K562 (cell line): Measurements from ENCODE around the gene COL23A1. TPM values are rescaled to one million over a fixed set of nuclear protein-coding genes. Genes with fewer than 3 reads are reported as not detected.

Experiments used
- CBX1 ChIP-seq: sonication (generic); IDR thresholded peaks from 2 replicates; pipeline ENCODE4 v1.6.1; 2016; ENCODE audit warnings: antibody characterized with exemption, low read depth, mild to moderate bottlenecking
- CHD4 ChIP-seq: fragments of 200-600 bp; sonication (generic); IDR thresholded peaks from 3 replicates; pipeline ENCODE4 v1.6.1; 2012; ENCODE audit warnings: low read depth, mild to moderate bottlenecking, mixed read lengths, low read length, inconsistent platforms; ENCODE audit not compliant: insufficient read depth, insufficient replicate concordance, poor library complexity, severe bottlenecking
- ELF2 ChIP-seq: fragments of 250-450 bp; sonication (Bioruptor Pico); IDR thresholded peaks from 2 replicates; pipeline ENCODE4 v1.5.0; 2021; ENCODE audit warnings: mild to moderate bottlenecking
- EZH2 ChIP-seq: IDR thresholded peaks from 2 replicates; pipeline ENCODE4 v1.6.1; 2012; ENCODE audit warnings: low read depth, mild to moderate bottlenecking, inconsistent platforms, low read length, borderline replicate concordance
- KLF13 ChIP-seq: fragments of 450-650 bp; IDR thresholded peaks from 2 replicates; pipeline ENCODE4 v1.6.1; 2016; ENCODE audit warnings: missing genetic modification characterization, low read depth, mild to moderate bottlenecking, missing compliant biosample characterization, moderate library complexity, borderline replicate concordance
- MTA2 ChIP-seq: fragments of 450-650 bp; IDR thresholded peaks from 2 replicates; pipeline ENCODE4 v1.6.1; 2016; ENCODE audit warnings: low read depth
- NR2C1 ChIP-seq, 2 experiments: fragments of 450-650 bp; IDR thresholded peaks; 2 replicates each; pipeline ENCODE4 v1.6.1; 2017; ENCODE audit warnings: mild to moderate bottlenecking in 2 of 2, antibody characterized with exemption in 1 of 2, inconsistent platforms in 1 of 2, missing compliant biosample characterization in 1 of 2, missing genetic modification characterization in 1 of 2
- PHTF2 ChIP-seq: fragments of 250-450 bp; sonication (Bioruptor Pico); IDR thresholded peaks from 2 replicates; pipeline ENCODE4 v1.5.0; 2021; ENCODE audit warnings: mild to moderate bottlenecking
- RAD21 ChIP-seq, 2 experiments: fragments of 250-450 bp in 1 of 2; fragments of 450-650 bp in 1 of 2; sonication (Bioruptor Pico) in 1 of 2; formaldehyde crosslinking in 1 of 2; IDR thresholded peaks in 1 of 2; conservative IDR thresholded peaks in 1 of 2; 2 replicates each; pipeline versions ENCODE4 v1.4.0 to v1.8.0; 2020 to 2022; ENCODE audit warnings: mild to moderate bottlenecking in 2 of 2, moderate library complexity in 1 of 2
- RBM34 ChIP-seq: fragments of 200-400 bp; formaldehyde crosslinking; IDR thresholded peaks from 2 replicates; pipeline ENCODE4 v1.6.1; 2018; ENCODE audit warnings: low read length, borderline replicate concordance; ENCODE audit not compliant: insufficient read depth
- RFX1 ChIP-seq: fragments of 450-650 bp; IDR thresholded peaks from 2 replicates; pipeline ENCODE4 v1.6.1; 2016; ENCODE audit warnings: mild to moderate bottlenecking, moderate library complexity
- ZNF695 ChIP-seq: fragments of 450-650 bp; formaldehyde crosslinking; IDR thresholded peaks from 2 replicates; pipeline ENCODE4 v1.4.0; 2020; ENCODE audit warnings: mild to moderate bottlenecking, moderate library complexity
- ZNF830 ChIP-seq: fragments of 250-450 bp; sonication (Bioruptor Pico); IDR thresholded peaks from 2 replicates; pipeline ENCODE4 v1.5.0; 2021; ENCODE audit warnings: mild to moderate bottlenecking
- polyA plus RNA-seq, 8 experiments: library from polyadenylated mRNA; depleted of rRNA in 4 of 8; stranded (reverse) in 5 of 8; unstranded in 3 of 8; fragments of >200 nt; fragmentation: Nextera tagmentation in 2 of 8; fragmentation: Illumina TruSeq in 1 of 8; extraction: Ambion mirVana in 2 of 8; extraction: Trizol in 1 of 8; gene quantifications; 2 replicates each; pipeline versions ENCODE4 v1.2.1 to v1.2.3, GENCODE V29; 2011 to 2014; ENCODE audit warnings: inconsistent platforms in 1 of 8, missing spikeins in 1 of 8
- total RNA-seq, 7 experiments: library from RNA; depleted of rRNA in 6 of 7; stranded (reverse); fragments of >200 nt in 6 of 7; fragmentation: Illumina TruSeq in 2 of 7; extraction: Trizol in 2 of 7; gene quantifications; 2 replicates each; pipeline versions ENCODE4 v1.2.1 to v1.2.3, GENCODE V29; 2011 to 2021; ENCODE audit warnings: low replicate concordance in 1 of 7
- TF ChIP-seq, protein P1 (sequence below), 2 experiments: fragments of 450-650 bp; conservative IDR thresholded peaks; 2 replicates each; pipeline ENCODE4 v1.6.1; 2017; ENCODE audit warnings: mild to moderate bottlenecking in 2 of 2, moderate library complexity in 2 of 2
- TF ChIP-seq, protein P2 (sequence below), 3 experiments: IDR thresholded peaks in 2 of 3; conservative IDR thresholded peaks in 1 of 3; 2 replicates each; pipeline ENCODE4 v1.5.1; 2011 to 2012; ENCODE audit warnings: low read length in 3 of 3, mild to moderate bottlenecking in 3 of 3, control low read depth in 2 of 3, improper control_type of control experiment in 1 of 3, inconsistent platforms in 1 of 3, low read depth in 1 of 3, mixed read lengths in 1 of 3, moderate library complexity in 1 of 3; ENCODE audit not compliant: insufficient read depth in 2 of 3
- TF ChIP-seq, protein P3 (sequence below): sonication (generic); IDR thresholded peaks from 2 replicates; pipeline ENCODE4 v1.6.1; 2016
- TF ChIP-seq, protein P4 (sequence below): IDR thresholded peaks from 2 replicates; pipeline ENCODE4 v1.6.1; 2014; ENCODE audit warnings: antibody characterized with exemption
- TF ChIP-seq, protein P5 (sequence below): conservative IDR thresholded peaks from 2 replicates; pipeline ENCODE4 v1.6.1; 2011; ENCODE audit warnings: low read depth, mild to moderate bottlenecking, low read length; ENCODE audit not compliant: control insufficient read depth
- TF ChIP-seq, protein P6 (sequence below): sonication (generic); formaldehyde crosslinking; IDR thresholded peaks from 2 replicates; pipeline ENCODE4 v1.9.0; 2022; ENCODE audit warnings: mild to moderate bottlenecking, missing genetic modification reagents

COL23A1 gene
- total and polyA plus RNA-seq, 9 of the 15 experiments (the other 6 are each of a cell fraction or from before 2014, with no cell fraction given), result 0.09 TPM; not detected in 8

DNA sequence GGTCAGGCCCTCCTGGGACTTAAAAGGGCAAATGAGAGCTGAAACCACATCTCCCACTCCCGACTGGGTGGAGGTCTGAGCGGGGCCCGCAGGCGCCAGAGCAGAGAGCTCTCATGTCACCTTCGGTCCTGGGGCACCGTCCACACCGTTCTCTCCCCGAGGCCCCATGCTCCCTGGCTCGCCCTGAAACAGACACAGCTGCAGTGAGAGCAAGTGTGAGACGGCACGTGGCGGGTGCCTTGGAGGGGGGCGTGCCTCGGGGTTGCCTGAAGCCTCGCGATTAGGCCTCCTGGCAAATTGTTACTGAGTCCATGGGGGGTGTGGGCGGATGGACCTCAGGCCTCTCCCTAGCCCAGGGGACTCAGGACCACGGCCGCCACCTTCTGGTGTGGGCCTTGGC, 333.4 kb downstream of the COL23A1 start (continued):
- TF ChIP-seq PHTF2 (no peak), MTA2 (no peak), RFX1 (no peak), KLF13 (tag) (peak; percentile 33; the same call in 1 of the 2 replicates), NR2C1 (IDR thresholded peaks at IDR 0.05) (no peak), NR2C1 (tag; IDR thresholded peaks at IDR 0.05) (no peak), RAD21 (CRISPR knock-in tag; conservative IDR thresholded peaks at IDR 0.05 in 1 of 2, IDR thresholded peaks at IDR 0.05 in 1 of 2) (0 out of 4 replicates have a peak, but pooled peaks of 1 of the 2 experiments have one; percentile 7), ELF2 (CRISPR knock-in tag) (no peak), ZNF695 (CRISPR knock-in tag) (no peak), CBX1 (no peak), CHD4 (no peak), RBM34 (no peak), EZH2 (no peak), ZNF830 (CRISPR knock-in tag) (no peak)
- TF ChIP-seq, protein P1, sequence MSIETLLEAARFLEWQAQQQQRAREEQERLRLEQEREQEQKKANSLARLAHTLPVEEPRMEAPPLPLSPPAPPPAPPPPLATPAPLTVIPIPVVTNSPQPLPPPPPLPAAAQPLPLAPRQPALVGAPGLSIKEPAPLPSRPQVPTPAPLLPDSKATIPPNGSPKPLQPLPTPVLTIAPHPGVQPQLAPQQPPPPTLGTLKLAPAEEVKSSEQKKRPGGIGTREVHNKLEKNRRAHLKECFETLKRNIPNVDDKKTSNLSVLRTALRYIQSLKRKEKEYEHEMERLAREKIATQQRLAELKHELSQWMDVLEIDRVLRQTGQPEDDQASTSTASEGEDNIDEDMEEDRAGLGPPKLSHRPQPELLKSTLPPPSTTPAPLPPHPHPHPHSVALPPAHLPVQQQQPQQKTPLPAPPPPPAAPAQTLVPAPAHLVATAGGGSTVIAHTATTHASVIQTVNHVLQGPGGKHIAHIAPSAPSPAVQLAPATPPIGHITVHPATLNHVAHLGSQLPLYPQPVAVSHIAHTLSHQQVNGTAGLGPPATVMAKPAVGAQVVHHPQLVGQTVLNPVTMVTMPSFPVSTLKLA (conservative IDR thresholded peaks at IDR 0.05), result peak in 1 of 2 experiments; percentile 36; a peak in 2 of 4 replicates
- TF ChIP-seq, protein P2, sequence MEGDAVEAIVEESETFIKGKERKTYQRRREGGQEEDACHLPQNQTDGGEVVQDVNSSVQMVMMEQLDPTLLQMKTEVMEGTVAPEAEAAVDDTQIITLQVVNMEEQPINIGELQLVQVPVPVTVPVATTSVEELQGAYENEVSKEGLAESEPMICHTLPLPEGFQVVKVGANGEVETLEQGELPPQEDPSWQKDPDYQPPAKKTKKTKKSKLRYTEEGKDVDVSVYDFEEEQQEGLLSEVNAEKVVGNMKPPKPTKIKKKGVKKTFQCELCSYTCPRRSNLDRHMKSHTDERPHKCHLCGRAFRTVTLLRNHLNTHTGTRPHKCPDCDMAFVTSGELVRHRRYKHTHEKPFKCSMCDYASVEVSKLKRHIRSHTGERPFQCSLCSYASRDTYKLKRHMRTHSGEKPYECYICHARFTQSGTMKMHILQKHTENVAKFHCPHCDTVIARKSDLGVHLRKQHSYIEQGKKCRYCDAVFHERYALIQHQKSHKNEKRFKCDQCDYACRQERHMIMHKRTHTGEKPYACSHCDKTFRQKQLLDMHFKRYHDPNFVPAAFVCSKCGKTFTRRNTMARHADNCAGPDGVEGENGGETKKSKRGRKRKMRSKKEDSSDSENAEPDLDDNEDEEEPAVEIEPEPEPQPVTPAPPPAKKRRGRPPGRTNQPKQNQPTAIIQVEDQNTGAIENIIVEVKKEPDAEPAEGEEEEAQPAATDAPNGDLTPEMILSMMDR (IDR thresholded peaks at IDR 0.05 in 2 of 3, conservative IDR thresholded peaks at IDR 0.05 in 1 of 3; ENCODE audit: insufficient read depth in 2 of 3, low read depth in 1 of 3, low read length in 3 of 3), result peak in 1 of 3 experiments; percentile 23; a peak in 1 of 6 replicates
- TF ChIP-seq, protein P3, sequence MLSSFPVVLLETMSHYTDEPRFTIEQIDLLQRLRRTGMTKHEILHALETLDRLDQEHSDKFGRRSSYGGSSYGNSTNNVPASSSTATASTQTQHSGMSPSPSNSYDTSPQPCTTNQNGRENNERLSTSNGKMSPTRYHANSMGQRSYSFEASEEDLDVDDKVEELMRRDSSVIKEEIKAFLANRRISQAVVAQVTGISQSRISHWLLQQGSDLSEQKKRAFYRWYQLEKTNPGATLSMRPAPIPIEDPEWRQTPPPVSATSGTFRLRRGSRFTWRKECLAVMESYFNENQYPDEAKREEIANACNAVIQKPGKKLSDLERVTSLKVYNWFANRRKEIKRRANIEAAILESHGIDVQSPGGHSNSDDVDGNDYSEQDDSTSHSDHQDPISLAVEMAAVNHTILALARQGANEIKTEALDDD, result no peak
- TF ChIP-seq, protein P4, sequence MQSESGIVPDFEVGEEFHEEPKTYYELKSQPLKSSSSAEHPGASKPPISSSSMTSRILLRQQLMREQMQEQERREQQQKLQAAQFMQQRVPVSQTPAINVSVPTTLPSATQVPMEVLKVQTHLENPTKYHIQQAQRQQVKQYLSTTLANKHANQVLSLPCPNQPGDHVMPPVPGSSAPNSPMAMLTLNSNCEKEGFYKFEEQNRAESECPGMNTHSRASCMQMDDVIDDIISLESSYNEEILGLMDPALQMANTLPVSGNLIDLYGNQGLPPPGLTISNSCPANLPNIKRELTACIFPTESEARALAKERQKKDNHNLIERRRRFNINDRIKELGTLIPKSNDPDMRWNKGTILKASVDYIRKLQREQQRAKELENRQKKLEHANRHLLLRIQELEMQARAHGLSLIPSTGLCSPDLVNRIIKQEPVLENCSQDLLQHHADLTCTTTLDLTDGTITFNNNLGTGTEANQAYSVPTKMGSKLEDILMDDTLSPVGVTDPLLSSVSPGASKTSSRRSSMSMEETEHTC, result no peak
- TF ChIP-seq, protein P5, sequence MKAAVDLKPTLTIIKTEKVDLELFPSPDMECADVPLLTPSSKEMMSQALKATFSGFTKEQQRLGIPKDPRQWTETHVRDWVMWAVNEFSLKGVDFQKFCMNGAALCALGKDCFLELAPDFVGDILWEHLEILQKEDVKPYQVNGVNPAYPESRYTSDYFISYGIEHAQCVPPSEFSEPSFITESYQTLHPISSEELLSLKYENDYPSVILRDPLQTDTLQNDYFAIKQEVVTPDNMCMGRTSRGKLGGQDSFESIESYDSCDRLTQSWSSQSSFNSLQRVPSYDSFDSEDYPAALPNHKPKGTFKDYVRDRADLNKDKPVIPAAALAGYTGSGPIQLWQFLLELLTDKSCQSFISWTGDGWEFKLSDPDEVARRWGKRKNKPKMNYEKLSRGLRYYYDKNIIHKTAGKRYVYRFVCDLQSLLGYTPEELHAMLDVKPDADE, result no peak
- TF ChIP-seq, protein P6, sequence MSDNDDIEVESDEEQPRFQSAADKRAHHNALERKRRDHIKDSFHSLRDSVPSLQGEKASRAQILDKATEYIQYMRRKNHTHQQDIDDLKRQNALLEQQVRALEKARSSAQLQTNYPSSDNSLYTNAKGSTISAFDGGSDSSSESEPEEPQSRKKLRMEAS (CRISPR knock-in tag), result peak; percentile 60
